Neuron (in vitro differentiated cells): ENCODE results near the gene PACRG.

Experiments
- H2AFZ ChIP-seq: one replicate; pipeline ENCODE4 v1.6.1; 2013; ENCODE audit warnings: low read depth, mild to moderate bottlenecking, inconsistent platforms, low read length, moderate library complexity
- H3K27me3 ChIP-seq: one replicate; pipeline ENCODE4 v1.6.1; 2013; ENCODE audit warnings: low read length; ENCODE audit not compliant: insufficient read depth
- H3K36me3 ChIP-seq: one replicate; pipeline ENCODE4 v1.6.1; 2013; ENCODE audit warnings: low read length; ENCODE audit not compliant: insufficient read depth
- H3K4me1 ChIP-seq: one replicate; pipeline ENCODE4 v1.6.1; 2013; ENCODE audit warnings: low read length; ENCODE audit not compliant: insufficient read depth
- H3K4me3 ChIP-seq: 2 replicates; pipeline ENCODE4 v1.5.1; 2013; ENCODE audit warnings: mild to moderate bottlenecking, low read length, moderate library complexity
- H3K9me3 ChIP-seq: one replicate; pipeline ENCODE4 v1.6.1; 2013; ENCODE audit warnings: low read length

The PACRG gene

DNA sequence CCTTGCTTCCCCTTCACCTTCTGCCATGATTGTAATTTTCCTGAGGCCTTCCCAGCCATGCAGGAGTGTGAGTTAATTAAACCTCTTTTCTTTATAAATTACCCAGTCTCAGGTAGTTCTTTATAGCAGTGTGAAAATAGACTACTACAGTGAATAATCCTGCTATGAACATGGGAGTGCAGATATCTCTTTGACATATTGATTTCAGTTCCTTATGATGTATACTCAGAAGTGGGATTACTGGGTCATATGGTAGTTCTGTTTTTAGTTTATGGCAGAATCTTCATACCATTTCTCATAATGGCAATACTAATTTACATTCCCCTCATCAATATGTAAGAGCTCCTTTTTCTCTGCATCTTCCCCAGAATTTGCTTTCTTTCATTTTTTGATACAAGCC, 26.0 kb downstream of the PACRG start:
- H3K9me3 ChIP-seq: no peaks in the 10 kb centered on the region
- no peaks in the 10 kb centered on the region for H3K4me1 ChIP-seq
- no peaks in the 10 kb centered on the region for H3K36me3 ChIP-seq
- no peaks in the 10 kb centered on the region for H3K27me3 ChIP-seq
- H3K4me3 ChIP-seq: no peak overlapping the region
- no peak overlapping the region for H2AFZ ChIP-seq

DNA sequence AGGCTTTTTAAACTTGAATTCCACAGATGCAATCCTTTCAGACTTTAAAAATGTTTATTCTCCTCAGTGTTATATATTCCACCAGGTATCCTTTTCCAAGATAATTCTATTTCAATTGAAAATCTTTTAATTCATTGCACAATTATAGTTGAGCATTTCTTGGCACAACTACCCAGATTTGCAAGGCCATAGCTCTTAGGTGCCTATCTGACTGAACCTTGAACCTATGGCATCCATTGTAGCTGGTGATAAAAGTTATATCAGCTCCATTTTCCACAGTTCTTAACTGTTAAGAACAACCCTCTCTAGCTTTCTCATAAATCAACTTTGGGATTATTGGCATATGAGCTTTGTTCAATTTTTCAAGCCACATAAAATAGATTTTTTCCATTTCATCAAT, 42.4 kb downstream of the PACRG start:
- H3K36me3 ChIP-seq: no peaks in the 10 kb centered on the region
- no peaks in the 10 kb centered on the region for H3K9me3 ChIP-seq
- no peaks in the 10 kb centered on the region for H3K27me3 ChIP-seq
- no peak overlapping the region for H3K4me3 ChIP-seq
- peaks cover 15% of the 10 kb centered on the region for H3K4me1 ChIP-seq
- H2AFZ ChIP-seq: no peak overlapping the region

DNA sequence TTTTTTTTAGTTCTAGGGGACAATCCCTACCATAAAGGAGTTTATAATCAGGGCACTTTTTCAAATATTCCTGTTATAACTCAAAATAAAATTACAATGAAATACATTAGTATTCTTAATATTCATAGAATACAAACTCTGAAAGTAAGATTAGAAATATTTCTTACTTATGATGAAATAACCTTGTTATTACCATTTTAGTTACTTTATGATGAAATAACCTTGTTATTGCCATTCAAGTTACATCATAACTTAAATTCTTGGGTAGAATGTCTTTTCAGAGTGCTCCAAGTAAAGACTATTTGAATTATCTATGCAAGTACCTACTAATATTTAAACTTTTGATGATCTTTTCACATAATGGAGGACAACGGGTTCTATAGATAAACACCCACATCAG, 43.2 kb downstream of the PACRG start:
- H3K9me3 ChIP-seq: no peaks in the 10 kb centered on the region
- no peaks in the 10 kb centered on the region for H3K27me3 ChIP-seq
- H3K4me3 ChIP-seq: no peak overlapping the region
- H2AFZ ChIP-seq: no peak overlapping the region
- H3K4me1 ChIP-seq: peaks cover 15% of the 10 kb centered on the region
- no peaks in the 10 kb centered on the region for H3K36me3 ChIP-seq

DNA sequence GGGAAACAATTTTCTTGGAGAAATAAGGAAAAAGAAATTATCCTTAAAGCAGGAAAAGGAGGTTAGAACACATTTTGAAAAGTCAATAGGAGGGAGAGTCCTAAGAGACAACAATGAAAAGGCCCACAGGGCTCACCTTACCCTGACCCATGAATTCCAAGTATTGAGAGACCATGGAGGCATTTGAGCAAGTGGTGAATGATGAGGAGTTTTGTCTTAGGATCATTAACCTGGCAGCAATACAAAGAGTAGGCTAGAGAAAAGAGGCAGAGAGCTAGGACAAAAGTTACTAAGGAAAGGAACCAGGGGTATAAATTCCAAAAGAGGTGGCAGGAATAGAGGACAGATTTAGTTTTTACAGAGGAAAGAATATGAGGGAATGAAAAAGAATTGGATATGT, 44.7 kb downstream of the PACRG start:
- Histone ChIP-seq H3K9me3 (no peaks in the 10 kb centered on the region), H3K4me1 (peaks cover 15% of the 10 kb centered on the region), H3K36me3 (no peaks in the 10 kb centered on the region), H2AFZ (no peak overlapping the region), H3K4me3 (no peak overlapping the region), H3K27me3 (no peaks in the 10 kb centered on the region)

DNA sequence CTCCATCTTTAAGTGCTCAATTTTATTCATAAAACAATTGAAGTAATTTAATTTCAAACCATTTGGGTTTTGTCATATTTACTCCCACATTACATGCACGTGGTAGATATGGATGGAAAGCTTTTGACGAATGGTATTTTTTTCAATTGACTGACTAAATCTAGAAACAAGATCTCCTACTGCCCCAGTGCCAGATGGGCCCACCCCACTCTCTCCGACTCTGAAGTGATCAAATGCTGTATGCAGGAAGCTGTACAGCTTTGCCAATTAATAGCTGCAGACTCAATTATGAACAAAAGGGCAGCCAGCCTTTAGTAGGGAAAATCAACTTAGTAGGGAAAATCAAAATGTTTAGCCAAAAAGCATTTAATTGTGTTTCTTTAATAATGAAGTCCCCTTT, 46.2 kb downstream of the PACRG start:
- H3K4me1 ChIP-seq: peaks cover 15% of the 10 kb centered on the region

DNA sequence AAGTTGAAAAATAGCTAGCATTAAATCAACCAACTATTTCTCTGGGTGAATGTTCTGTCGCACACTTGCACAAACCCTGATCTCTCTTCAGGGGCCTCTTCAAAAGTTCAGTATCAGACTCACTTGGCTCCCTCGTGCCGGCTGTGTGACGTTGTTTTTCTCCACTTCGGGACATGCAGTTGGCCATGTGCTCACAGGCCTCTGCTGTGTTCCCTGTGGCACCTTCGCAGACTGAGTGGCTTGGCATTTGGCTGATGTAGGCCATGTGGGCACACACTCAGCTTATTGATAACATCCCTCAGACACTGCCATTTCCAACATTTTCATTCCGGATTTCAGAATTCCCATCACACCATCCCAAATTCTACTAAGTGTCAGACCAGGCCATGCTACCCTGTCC, 49.3 kb downstream of the PACRG start:
- H3K27me3 ChIP-seq: no peaks in the 10 kb centered on the region
- no peak overlapping the region for H2AFZ ChIP-seq
- H3K36me3 ChIP-seq: no peaks in the 10 kb centered on the region
- no peak overlapping the region for H3K4me3 ChIP-seq
- peaks cover 10% of the 10 kb centered on the region for H3K4me1 ChIP-seq
- no peaks in the 10 kb centered on the region for H3K9me3 ChIP-seq

More for the DNA sequence above, 46.2 kb downstream of the PACRG start:
- no peak overlapping the region for H2AFZ ChIP-seq
- no peaks in the 10 kb centered on the region for H3K36me3 ChIP-seq
- no peaks in the 10 kb centered on the region for H3K27me3 ChIP-seq
- no peaks in the 10 kb centered on the region for H3K9me3 ChIP-seq
- H3K4me3 ChIP-seq: no peak overlapping the region

DNA sequence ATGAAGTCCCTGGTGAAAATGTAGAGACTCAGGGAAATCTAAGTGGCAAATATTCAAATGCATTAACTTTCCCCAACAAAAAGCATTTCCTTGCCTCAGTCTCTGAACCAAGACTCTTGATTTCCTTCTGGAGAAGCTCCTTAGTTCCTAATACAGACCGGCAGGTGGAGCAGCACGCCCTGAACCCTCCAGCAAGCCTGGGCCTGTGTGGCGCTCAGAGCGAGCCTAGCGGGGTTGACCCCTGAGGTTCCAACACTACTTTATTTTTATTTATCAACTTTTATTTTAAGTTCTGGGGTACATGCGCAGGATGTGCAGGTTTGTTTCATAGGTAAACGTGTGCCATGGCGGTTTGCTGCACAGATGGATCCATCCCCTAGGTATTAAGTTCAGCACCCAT, 50.8 kb downstream of the PACRG start:
- Histone ChIP-seq H3K36me3 (no peaks in the 10 kb centered on the region), H3K4me1 (no peaks in the 10 kb centered on the region), H3K9me3 (no peaks in the 10 kb centered on the region), H2AFZ (no peak overlapping the region), H3K4me3 (no peak overlapping the region), H3K27me3 (no peaks in the 10 kb centered on the region)

DNA sequence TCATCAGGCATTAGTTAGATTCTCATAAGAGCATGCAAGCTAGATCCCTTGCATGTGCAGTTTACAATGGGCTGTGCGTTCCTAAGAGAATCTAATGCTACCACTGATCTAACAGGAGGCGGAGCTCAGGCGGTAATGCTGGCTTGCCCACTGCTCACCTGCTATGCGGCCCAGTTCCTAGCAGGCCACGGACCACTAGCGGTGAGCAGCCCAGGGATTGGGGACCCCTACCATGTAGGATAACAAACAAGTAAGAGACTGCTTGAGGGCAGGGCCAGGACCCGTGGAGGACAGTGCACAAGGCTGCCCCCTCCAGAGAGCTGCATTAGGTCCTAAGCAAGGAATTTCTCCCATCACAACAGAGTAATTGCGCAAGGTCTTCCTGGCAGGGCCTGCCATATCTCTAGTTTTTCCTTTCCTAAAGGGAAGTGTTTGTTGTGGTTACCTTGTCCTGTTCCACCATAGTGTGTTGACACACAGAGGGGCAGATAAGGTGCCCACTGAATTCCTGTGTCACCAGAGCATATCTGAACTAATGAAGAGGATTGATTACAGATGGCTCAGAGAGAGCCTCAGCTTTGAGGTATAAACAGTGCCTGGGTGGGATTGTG, 58.0 kb downstream of the PACRG start:
- H3K4me3 ChIP-seq: no peak overlapping the region
- H3K27me3 ChIP-seq: no peaks in the 10 kb centered on the region
- no peak overlapping the region for H2AFZ ChIP-seq
- H3K4me1 ChIP-seq: no peaks in the 10 kb centered on the region
- peaks cover 3% of the 10 kb centered on the region for H3K9me3 ChIP-seq
- H3K36me3 ChIP-seq: no peaks in the 10 kb centered on the region

DNA sequence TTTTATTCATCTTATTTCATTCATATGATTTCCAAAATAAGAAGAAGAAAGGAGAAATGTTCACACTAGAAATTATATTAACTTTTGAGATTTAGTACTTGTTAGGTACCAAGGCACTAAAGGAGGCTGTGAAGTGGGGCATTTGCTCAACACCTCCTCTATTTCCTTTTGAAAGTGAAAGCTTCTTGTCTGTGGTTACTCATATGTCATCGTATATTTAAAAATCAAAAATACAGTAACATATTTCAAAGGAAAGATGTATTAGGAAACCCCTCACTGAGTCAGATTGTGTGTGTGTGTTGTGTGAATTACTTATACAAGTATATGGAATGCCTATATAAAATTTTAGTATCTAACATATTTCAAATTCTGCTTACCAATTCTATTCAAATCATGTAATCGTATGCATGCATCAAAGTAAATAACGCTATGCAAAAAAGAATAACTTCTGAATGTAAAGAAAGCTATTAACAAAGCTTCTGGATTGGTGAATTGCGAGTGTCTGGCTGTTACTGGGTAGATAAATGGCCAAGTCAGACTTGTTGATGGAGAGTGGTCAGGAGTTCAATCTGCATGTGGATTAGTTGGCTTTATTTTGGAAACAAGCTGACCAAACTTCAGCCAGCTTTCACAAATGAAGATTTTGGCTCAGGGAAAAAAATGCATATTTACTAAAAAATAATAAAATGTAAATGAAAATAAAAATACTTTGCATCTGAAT, 70.9 kb downstream of the PACRG start:
- no peaks in the 10 kb centered on the region for H3K36me3 ChIP-seq
- H2AFZ ChIP-seq: no peak overlapping the region
- H3K9me3 ChIP-seq: no peaks in the 10 kb centered on the region
- H3K4me3 ChIP-seq: no peak overlapping the region
- H3K4me1 ChIP-seq: no peaks in the 10 kb centered on the region
- H3K27me3 ChIP-seq: no peaks in the 10 kb centered on the region

DNA sequence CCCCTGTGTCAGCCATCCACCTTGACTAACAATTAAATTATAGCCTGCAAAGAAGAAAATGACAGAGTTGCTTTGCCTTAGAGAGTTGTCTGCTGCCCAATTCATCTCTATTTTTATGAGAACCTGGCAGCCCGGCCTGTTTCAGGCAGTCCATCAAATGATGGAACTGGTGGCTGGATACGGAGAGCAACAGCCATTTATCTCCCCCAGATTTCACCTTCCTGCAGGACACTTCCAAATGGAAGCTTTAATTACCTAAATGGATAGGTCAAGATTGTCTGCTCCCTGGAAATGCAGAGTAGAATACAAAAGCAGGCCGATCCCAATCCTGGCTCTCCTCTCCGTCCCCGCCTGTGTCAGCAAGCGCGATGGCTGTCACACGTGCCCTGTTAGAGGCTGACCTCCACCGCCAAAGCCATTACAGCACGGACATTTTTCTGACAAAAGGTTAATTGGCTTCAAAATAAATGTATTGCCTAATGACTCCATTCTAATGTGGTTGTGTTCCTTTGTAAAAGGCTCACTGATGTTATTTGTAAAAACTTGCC, 86.7 kb downstream of the PACRG start:
- no peaks in the 10 kb centered on the region for H3K36me3 ChIP-seq
- H3K4me3 ChIP-seq: no peak overlapping the region
- no peak overlapping the region for H2AFZ ChIP-seq
- peaks cover 4% of the 10 kb centered on the region for H3K4me1 ChIP-seq
- no peaks in the 10 kb centered on the region for H3K27me3 ChIP-seq
- H3K9me3 ChIP-seq: no peaks in the 10 kb centered on the region

DNA sequence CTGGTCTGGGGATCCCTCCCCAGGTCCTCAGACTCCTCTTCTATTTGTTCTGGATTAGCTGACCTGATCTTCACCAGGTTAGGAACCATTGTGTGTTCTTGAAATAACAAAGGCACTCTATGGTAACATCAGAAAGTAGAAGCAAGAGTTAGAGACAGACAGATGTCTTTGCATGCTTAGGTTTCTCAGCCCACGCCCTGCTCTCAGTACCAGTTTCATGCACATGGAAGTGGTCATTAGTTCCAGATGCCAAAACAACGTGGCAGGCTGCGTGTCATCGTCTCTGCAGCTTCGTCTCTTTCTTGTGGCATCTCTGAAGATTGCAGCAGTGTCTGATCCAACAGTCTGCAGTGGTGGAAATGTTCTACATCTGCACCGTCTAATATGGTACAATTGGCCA, 89.4 kb downstream of the PACRG start:
- H3K36me3 ChIP-seq: no peaks in the 10 kb centered on the region
- no peak overlapping the region for H2AFZ ChIP-seq
- peaks cover 19% of the 10 kb centered on the region for H3K4me1 ChIP-seq
- H3K27me3 ChIP-seq: no peaks in the 10 kb centered on the region
- H3K4me3 ChIP-seq: no peak overlapping the region
- H3K9me3 ChIP-seq: no peaks in the 10 kb centered on the region

DNA sequence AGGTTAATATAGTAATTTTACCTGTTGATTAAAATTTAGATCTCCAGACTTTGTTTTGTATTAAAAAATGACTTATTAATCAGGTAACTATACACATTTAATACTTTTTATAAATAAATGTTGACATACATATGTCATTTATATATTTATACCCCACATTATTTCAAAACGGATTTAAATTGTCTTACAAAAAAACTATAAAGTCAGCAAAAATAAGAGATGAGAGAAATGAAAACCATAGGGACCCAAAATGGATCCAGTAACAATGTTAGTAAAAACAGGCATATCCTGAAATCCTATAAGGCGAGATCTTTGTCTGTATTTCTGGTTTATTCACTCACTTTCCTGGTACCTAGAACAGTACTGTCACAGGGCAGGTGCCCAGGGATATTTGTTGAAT, 91.5 kb downstream of the PACRG start:
- Histone ChIP-seq H3K4me3 (no peak overlapping the region), H2AFZ (no peak overlapping the region), H3K9me3 (no peaks in the 10 kb centered on the region), H3K27me3 (no peaks in the 10 kb centered on the region), H3K4me1 (peaks cover 15% of the 10 kb centered on the region), H3K36me3 (no peaks in the 10 kb centered on the region)

DNA sequence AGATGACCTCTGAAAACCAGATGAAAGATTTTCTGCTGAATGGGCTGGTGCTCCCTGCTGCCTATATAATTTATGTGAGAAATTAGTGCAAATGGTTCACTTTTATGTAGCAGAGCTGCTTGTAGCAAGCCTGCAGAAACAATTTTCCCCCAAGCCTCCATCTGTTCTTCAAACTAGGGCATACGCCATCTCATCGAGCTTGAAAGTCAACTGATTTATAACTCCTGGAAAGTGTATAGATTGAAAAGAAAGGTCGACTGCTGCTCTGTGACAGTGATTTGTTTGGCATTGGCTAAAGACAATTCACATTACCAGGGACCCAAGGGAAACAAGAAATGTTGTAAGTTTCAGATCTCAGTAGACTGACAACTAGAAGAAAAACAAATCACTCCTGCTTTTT, 93.3 kb downstream of the PACRG start:
- Histone ChIP-seq H3K36me3 (no peaks in the 10 kb centered on the region), H3K27me3 (no peaks in the 10 kb centered on the region), H3K4me1 (peaks cover 15% of the 10 kb centered on the region), H3K4me3 (no peak overlapping the region), H3K9me3 (no peaks in the 10 kb centered on the region), H2AFZ (peak overlapping the region; percentile 41)
